ENCODE results near the gene RRAS2.
"Not testable (repeated sequence)": the region's sequence is repeated elsewhere in the genome, so short reads cannot be mapped to it uniquely, and the experiment has no call there.

Gene RRAS2

GRCh38 chr11:14370496-14370895 is 11.5 kb upstream of the RRAS2 start:
- no peak for DNase-seq

GRCh38 chr11:14369598-14369997 is 10.6 kb upstream of the RRAS2 start:
- no peak for DNase-seq

- DNase-seq, result no peak
Observed at GRCh38 chr11:14366936-14367335, 8.0 kb upstream of the RRAS2 start.

DNA sequence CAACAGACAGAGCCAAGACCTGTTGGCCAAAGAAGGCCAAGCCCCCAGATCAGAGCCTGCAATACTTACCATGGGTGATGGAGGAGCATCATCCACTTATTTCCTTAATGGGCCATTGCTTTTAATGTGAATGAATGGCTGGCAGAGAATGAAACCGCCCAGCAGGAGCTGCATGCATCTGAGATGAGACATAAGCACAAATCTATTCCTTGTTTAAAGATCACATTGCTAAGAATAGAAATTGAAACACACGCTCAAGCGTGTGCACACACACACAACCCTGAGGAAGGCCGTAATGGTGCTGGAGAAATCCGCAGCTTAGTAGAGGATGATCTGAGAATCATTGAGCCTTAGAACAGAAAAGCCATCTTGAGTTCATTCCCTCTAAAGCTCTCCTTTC is 5.3 kb upstream of the RRAS2 start:
- DNase-seq, result no peak

GRCh38 chr11:14362611-14363010 is 3.6 kb upstream of the RRAS2 start:
- DNase-seq, result no peak

GRCh38 chr11:14361951-14362350 is 3.0 kb upstream of the RRAS2 start:
- no peak for DNase-seq

GRCh38 chr11:14360976-14361375 is 2.0 kb upstream of the RRAS2 start:
- no peak for DNase-seq

- no peak for DNase-seq
Observed at GRCh38 chr11:14359501-14360031, 583 bp upstream of the RRAS2 start.

- DNase-seq, result no peak
Observed at GRCh38 chr11:14357881-14358728, 878 bp downstream of the RRAS2 start.

- no peak for DNase-seq
Observed at GRCh38 chr11:14356342-14356741, 2.6 kb downstream of the RRAS2 start.

- DNase-seq, result not testable (repeated sequence)
Observed at GRCh38 chr11:14354604-14355003, 4.4 kb downstream of the RRAS2 start.

- no peak for DNase-seq
Observed at GRCh38 chr11:14350716-14351238, 8.2 kb downstream of the RRAS2 start.

DNA sequence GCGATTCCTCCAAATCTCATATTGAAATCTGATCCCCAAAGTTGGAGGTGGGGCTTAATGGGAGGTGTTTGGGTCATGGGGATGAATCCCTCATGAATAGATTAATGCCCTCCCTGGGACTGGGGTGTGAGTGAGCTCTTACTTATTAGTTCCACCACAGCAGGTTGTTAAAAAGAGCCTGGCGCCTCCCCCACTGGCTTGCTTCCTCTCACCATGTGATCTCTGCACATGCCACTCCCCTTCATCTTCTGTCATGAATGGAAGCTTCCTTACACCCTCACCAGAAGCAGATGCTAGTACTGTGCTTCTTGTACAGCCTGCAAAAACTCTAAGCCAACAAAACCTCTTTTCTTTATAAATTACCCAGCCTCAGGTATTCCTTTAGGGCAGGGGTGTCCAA is 8.8 kb downstream of the RRAS2 start:
- no peak for DNase-seq

DNA sequence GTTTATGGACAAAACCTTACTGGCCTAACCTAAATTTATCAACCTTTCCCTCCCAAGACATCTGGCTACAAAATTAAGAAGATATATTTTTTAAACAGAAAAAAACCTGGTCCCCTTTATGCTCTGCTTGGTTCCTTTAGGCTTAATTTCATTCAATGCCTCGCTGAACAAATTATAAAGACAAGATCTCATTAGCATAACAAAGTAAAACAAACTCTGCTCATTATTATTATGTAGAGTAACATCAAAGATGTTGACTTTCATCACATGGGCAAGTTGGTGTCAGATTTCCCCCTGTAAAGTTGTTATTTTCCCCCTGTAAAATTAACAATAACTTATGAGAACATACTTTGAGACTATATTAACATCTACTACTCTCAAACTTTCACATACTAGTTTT is 11.0 kb downstream of the RRAS2 start:
- DNase-seq, result no peak

DNA sequence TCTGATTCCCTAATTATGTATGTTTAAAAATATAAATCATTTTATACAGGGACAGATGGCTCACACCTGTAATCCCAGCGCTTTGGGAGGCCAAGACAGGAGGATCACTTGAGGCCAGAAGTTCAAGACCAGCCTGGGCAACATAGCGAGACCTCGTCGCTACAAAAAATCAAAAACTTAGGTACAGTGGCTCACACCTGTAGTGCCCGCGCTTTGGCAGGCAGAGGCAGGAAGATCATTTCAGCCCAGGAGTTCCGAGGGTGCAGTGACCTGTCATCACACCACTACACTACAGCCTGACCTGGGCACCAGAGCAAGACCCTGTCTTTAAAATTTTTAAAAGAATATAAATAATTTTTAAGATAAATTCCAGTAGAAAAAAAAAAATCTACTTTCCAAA is 11.5 kb downstream of the RRAS2 start:
- DNase-seq, result no peak

DNA sequence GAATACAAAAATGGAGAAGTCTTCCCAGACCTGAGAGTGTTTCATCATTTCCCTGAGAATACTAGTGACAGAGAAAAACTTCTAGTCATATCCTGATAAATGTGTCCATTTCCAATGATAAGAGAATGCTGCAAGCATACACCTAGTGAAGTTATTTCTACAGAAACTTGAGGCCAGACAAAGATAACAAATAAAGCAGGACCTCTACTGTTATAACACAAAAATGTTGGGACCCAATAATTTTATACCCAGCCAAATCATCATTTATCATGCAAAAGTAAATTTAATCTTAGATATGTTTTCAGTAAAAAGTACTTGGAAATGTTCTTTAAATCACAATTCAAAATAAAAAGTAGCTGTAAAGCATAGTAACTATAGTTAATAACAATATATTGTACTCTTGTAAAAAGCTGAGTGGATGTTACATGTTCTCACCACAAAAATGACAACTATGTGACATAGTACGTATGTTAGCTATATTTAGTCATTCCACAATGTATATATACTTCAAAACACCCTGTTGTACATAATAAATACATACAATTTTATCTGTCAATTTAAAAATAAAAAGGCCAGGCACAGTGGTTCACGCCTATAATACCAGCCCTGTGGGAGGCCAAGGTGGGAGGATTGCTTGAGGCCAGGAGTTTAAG is 12.6 kb downstream of the RRAS2 start:
- DNase-seq, result no peak

DNA sequence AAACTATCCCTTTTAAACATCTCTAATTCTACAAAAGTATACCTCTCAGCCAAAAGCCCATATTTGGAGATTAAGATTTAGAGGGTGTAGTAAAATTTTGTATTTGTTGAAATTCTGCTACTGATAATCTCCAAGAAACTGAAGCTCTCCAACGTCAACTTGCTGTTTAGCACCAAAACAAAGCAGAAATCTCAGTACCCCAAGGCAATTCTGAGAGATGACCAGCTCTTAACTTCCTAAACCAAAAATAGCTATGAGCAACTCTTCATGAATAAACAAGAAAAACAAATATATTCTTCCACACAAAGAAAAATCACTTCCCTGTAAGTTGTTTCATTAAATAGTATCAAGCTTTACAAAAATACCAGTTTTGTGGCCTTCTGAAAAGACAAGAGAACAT is 13.3 kb downstream of the RRAS2 start:
- no peak for DNase-seq

- not testable (repeated sequence) for DNase-seq
Observed at GRCh38 chr11:14345016-14345415, 14.0 kb downstream of the RRAS2 start.

DNA sequence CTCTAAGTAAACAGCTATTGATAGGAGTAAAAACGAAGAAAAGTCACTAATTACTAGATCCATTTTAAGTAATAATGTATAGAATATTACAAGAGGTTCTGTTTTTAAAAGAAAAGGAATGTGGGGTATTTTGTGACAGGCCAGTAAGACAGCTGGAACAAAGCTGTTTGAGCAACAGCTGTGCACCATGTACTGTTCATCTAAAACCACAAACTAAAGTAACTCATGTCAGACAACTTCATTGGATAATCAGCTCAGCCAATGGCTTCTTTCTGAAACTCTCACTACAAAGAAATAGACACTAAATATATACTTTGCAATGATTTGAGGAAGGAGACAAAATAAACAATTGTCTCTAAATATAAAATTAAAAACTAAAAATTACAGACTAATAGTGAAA is 16.1 kb downstream of the RRAS2 start:
- DNase-seq, result no peak

- no peak for DNase-seq
Observed at GRCh38 chr11:14341968-14342367, 17.0 kb downstream of the RRAS2 start.

DNA sequence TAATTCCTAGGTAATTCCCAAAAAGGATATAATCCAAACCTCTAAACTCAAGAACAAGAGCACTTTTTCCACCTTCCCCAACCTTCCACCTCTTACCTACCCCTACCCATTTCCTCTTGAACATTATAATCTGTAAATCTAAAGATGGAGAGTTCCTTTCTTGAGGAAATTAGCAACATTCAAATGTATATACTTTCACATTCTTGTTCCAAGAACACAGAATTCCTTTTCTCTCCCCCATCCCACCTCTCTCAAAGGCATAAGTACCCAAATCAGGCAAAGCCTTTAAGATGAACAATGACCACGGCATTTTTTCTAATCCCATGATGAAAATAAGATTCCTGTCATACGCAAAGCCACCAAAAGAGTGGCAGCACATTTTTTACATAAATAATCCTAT is 18.3 kb downstream of the RRAS2 start:
- no peak for DNase-seq

DNA sequence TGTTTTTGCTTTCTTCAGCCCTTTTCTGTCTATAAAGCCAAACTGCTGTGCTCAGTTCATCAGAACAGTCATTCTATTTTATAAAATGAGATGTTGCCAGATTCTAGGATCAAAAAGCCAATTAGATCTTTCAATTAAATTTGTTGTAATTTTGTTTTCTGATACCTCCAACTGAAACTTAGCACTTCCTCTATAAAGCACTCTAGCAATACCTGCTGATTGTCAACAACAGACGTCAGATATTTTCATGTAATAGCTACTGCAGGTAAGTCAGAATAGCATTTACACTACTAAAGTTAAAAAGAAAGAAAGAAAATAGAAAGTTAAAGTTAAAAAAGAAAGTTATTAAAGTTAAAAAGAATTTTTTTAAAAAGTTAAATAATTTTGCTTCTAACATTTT is 19.6 kb downstream of the RRAS2 start:
- no peak for DNase-seq

DNA sequence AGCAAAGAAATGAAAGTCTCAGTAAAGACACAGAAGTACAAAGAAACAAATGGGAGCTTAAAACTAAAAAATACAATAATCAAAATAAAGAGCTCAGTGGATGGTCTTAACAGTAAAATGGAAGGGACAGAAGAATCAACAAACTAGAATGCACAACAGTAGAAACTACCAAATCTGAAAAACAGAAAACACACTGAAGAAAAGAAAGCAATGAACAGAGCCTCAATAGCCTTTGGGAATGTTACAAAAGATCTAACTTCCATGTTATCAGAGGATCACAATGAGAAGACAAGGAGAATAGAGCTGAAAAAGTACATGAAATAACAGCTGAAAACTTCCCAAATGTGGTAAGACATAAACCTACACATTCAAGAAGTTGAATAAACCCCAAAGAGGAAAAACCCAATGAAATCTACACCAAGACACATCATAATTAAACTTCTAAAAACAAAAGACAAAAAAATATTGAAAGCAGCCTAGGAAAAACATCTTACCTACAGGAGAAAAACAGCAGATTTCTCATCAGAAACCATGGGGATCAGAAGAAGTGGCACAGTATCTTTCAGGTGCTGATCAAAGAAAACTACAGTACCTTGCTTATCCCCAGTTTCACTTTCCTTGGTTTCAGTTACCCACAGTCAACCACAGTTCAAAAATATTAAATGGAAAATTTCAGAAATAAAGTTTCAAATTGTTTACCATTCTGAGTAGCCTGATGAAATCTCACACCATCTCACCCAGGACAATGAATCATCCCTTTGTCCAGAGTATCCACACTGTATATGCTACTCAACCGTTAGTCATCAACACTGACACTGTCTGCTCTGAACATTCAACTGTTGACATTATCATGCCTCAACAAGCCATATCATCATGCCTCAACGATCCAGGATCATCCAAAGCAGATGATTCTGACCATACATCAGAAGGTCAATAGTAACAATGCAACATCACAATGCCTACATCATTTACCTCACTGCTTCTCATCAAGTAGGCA is 22.2 kb downstream of the RRAS2 start:
- no peak for DNase-seq
